Smooth muscle cell (in vitro differentiated cells): ENCODE measurements around the gene SLC10A7. TPM values are rescaled to one million over a fixed set of nuclear protein-coding genes. Genes with fewer than 3 reads are reported as not detected.
A peak's percentile ranks its signal among the peaks of the same experiment; 100 is the strongest.

ENCODE experiments used
- DNase-seq: peaks from one replicate; lab custom pipeline; 2025; ENCODE audit not compliant: unreplicated experiment; lab: John Stamatoyannopoulos, UW
- H2AFZ ChIP-seq: fragments of 200-600 bp; sonication (generic); 2 replicates; pipeline ENCODE4 v1.6.0; 2016; ENCODE audit warnings: antibody characterized with exemption, low read depth, mild to moderate bottlenecking
- H3F3A ChIP-seq: fragments of 200-600 bp; sonication (generic); 2 replicates; pipeline ENCODE4 v1.6.0; 2017; ENCODE audit warnings: antibody characterized with exemption, low read depth
- H3K27ac ChIP-seq: fragments of 200-600 bp; sonication (generic); 2 replicates; pipeline ENCODE4 v1.5.1; 2016; ENCODE audit warnings: low read depth, mild to moderate bottlenecking
- H3K27me3 ChIP-seq: fragments of 200-600 bp; sonication (generic); 2 replicates; pipeline ENCODE4 v1.6.1; 2016; ENCODE audit warnings: low read depth, mild to moderate bottlenecking
- H3K36me3 ChIP-seq: fragments of 200-600 bp; sonication (generic); 2 replicates; pipeline ENCODE4 v1.5.1; 2016; ENCODE audit warnings: low read depth
- H3K4me1 ChIP-seq: fragments of 200-600 bp; sonication (generic); 2 replicates; pipeline ENCODE4 v1.5.1; 2016; ENCODE audit warnings: low read depth
- H3K4me2 ChIP-seq: fragments of 200-600 bp; sonication (generic); 2 replicates; pipeline ENCODE4 v1.6.0; 2016; ENCODE audit warnings: mild to moderate bottlenecking
- H3K4me3 ChIP-seq: fragments of 200-600 bp; sonication (generic); 2 replicates; pipeline ENCODE4 v1.5.1; 2016; ENCODE audit warnings: mild to moderate bottlenecking
- H3K79me2 ChIP-seq: fragments of 200-600 bp; sonication (generic); 2 replicates; pipeline ENCODE4 v1.6.0; 2016; ENCODE audit warnings: low read depth, mild to moderate bottlenecking
- H3K9ac ChIP-seq: fragments of 200-600 bp; sonication (generic); 2 replicates; pipeline ENCODE4 v1.6.0; 2016; ENCODE audit warnings: low read depth
- H3K9me3 ChIP-seq: fragments of 200-600 bp; sonication (generic); replicated peaks from 2 replicates; pipeline ENCODE4 v1.5.1; 2016; ENCODE audit warnings: low read depth
- H4K20me1 ChIP-seq: fragments of 200-600 bp; sonication (generic); 2 replicates; pipeline ENCODE4 v1.6.0; 2016; ENCODE audit warnings: low read depth
- WGBS: methylation state at CpG from one replicate; pipeline ENCODE4 v1.1.7; 2016; ENCODE audit warnings: low lambda C conversion rate; 5-methylcytosine and 5-hydroxymethylcytosine counted together
- polyA plus RNA-seq: library from polyadenylated mRNA; unstranded; fragments of >200 nt; fragmentation: Nextera tagmentation; extraction: Ambion mirVana; gene quantifications from 2 replicates; pipeline ENCODE4 v1.2.1, GENCODE V29; 2016
- total RNA-seq: library from RNA; depleted of rRNA; stranded (reverse); fragments of >200 nt; gene quantifications from 2 replicates; pipeline ENCODE4 v1.2.3, GENCODE V29; 2014
- TF ChIP-seq, protein P1 (sequence below): fragments of 200-600 bp; sonication (generic); IDR thresholded peaks from 2 replicates; pipeline ENCODE4 v1.5.1; 2017; ENCODE audit warnings: borderline replicate concordance, mild to moderate bottlenecking, antibody characterized with exemption; ENCODE audit not compliant: insufficient read depth, poor library complexity, severe bottlenecking

Gene SLC10A7
- total and polyA plus RNA-seq, 2 experiments from 2014 or later = 10.3 to 24.8 TPM

DNA sequence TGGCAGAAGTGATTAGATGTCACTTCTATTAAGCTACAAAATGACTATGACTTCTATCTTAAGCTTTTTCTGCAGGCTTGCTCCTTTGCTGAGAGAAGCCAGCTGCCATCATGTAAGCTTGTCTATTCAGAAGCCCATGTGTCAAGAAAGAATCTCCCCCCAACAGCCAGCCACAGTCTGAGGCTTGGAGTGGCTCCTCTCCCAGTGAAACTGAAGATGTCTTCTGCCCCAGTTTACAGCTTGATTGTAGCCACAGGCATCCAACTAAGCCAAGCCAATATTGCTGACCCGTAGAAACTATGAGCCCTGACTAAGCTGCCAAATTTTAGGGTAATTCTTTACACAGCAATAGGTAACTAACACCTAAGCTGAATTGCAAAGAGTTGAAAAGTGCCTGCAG is 26.7 kb upstream of the SLC10A7 start:
- DNase-seq = no peak
- Histone ChIP-seq H3K4me2 (no peak overlapping the region), H2AFZ (no peak overlapping the region), H3K79me2 (no peaks in the 10 kb centered on the region), H3K4me1 (no peaks in the 10 kb centered on the region), H3K9ac (no peak overlapping the region), H3K27me3 (no peaks in the 10 kb centered on the region), H3K9me3 (no peaks in the 10 kb centered on the region), H3K36me3 (no peaks in the 10 kb centered on the region), H4K20me1 (no peaks in the 10 kb centered on the region), H3F3A (no peaks in the 10 kb centered on the region), H3K4me3 (no peak overlapping the region), H3K27ac (no peak overlapping the region)
- TF ChIP-seq, protein P1, sequence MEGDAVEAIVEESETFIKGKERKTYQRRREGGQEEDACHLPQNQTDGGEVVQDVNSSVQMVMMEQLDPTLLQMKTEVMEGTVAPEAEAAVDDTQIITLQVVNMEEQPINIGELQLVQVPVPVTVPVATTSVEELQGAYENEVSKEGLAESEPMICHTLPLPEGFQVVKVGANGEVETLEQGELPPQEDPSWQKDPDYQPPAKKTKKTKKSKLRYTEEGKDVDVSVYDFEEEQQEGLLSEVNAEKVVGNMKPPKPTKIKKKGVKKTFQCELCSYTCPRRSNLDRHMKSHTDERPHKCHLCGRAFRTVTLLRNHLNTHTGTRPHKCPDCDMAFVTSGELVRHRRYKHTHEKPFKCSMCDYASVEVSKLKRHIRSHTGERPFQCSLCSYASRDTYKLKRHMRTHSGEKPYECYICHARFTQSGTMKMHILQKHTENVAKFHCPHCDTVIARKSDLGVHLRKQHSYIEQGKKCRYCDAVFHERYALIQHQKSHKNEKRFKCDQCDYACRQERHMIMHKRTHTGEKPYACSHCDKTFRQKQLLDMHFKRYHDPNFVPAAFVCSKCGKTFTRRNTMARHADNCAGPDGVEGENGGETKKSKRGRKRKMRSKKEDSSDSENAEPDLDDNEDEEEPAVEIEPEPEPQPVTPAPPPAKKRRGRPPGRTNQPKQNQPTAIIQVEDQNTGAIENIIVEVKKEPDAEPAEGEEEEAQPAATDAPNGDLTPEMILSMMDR = no peak
- WGBS = 61% methylated on average over 1 of the region's 1 CpG

DNA sequence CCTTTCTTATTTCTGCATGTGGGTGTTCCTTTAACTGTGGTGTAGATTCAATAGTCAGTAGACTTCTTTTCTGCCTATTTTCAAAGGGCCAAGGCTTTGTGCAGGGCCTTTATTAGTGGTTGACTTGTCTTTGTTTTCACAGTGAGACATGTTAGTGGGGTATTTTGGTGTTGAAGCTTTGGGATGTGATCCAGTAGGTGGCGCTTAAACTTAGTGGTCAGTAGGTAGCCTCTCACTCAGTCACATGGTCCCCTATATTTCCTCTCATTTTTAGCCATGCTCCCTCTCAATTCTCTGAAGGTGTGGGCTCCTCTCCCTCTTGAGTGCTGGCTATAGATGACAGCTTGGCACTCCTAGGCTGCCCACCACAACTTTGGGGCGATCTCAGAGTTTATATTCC is 23.4 kb upstream of the SLC10A7 start:
- Histone ChIP-seq H4K20me1 (no peaks in the 10 kb centered on the region), H3K4me3 (no peak overlapping the region), H3F3A (no peaks in the 10 kb centered on the region), H3K9ac (no peak overlapping the region), H3K79me2 (no peaks in the 10 kb centered on the region), H3K36me3 (no peaks in the 10 kb centered on the region), H3K27me3 (no peaks in the 10 kb centered on the region), H3K4me2 (no peak overlapping the region), H3K9me3 (no peaks in the 10 kb centered on the region), H2AFZ (no peak overlapping the region), H3K4me1 (no peaks in the 10 kb centered on the region), H3K27ac (no peak overlapping the region)
- TF ChIP-seq, protein P1 = peak; percentile 21
- no peak for DNase-seq
- 51% methylated on average over 2 of the region's 2 CpGs for WGBS

DNA sequence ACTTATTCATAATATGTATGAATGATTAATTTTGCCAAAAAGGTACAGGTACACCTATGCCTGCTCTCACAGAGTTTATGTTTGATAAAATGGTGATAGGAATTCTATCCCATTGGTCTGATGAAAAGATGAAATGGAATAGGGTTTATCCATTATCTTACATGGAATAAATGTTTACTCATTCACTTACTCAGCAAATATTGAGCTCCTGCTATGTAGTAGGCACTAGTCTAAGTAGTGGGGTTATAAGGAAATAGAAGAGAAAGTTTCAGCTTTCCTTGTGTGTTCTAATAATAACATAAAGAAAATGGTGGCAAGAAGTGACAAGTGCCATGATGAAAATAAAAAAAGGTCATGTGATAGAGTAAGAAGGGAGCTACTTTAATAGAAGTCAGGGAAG is 12.4 kb upstream of the SLC10A7 start:
- no peak for DNase-seq
- Histone ChIP-seq H3K36me3 (no peaks in the 10 kb centered on the region), H4K20me1 (no peaks in the 10 kb centered on the region), H3K4me2 (no peak overlapping the region), H3K9ac (no peak overlapping the region), H3K4me1 (no peaks in the 10 kb centered on the region), H3K27ac (no peak overlapping the region), H2AFZ (no peak overlapping the region), H3K27me3 (no peaks in the 10 kb centered on the region), H3F3A (no peaks in the 10 kb centered on the region), H3K9me3 (no peaks in the 10 kb centered on the region), H3K79me2 (no peaks in the 10 kb centered on the region), H3K4me3 (no peak overlapping the region)
- TF ChIP-seq, protein P1 = no peak

DNA sequence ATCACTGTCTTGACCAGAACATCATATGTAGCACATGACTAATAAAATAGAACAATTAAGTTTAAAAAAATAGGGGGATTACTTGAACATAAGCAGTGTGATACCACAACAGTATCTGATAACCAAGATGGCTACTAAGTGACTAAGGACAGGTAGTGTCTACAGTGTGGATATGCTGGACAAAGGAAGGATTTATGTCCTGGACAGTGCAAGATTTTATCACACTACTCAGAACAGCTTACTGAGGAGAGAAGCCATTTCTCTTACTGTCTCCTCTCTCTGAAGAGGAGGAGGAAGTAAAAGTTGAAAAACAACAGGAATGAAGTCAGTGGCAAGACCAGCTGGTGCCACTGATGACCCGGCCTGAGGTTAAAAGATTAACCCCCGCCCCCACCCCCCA is 4.0 kb upstream of the SLC10A7 start:
- no peak overlapping the region for H3K4me2 ChIP-seq

More for the DNA sequence above, 4.0 kb upstream of the SLC10A7 start:
- Histone ChIP-seq H3K36me3 (no peaks in the 10 kb centered on the region), H3F3A (no peaks in the 10 kb centered on the region), H3K27ac (no peak overlapping the region), H2AFZ (no peak overlapping the region), H3K27me3 (no peaks in the 10 kb centered on the region), H3K79me2 (no peaks in the 10 kb centered on the region), H4K20me1 (no peaks in the 10 kb centered on the region), H3K9me3 (no peaks in the 10 kb centered on the region), H3K4me3 (no peak overlapping the region), H3K4me1 (no peaks in the 10 kb centered on the region), H3K9ac (no peak overlapping the region)
- TF ChIP-seq, protein P1 = no peak
- 65% methylated on average over 2 of the region's 2 CpGs for WGBS
- DNase-seq = no peak
